Endothelial cell of umbilical vein (primary cell): ENCODE measurements around the gene PLEKHG4B. TPM values are rescaled to one million over a fixed set of nuclear protein-coding genes. Genes with fewer than 3 reads are reported as not detected.

Experiments
- BruUV-seq: library from RNA; stranded (reverse); fragments of 400-500 nt; replicated peaks from 2 replicates; lab custom pipeline; 2021; lab: Mats Ljungman, UMichigan
- CTCF ChIA-PET: fragments of 300-600, 350-600 bp; sonication (Branson Sonifier 250); formaldehyde crosslinking; loops from one replicate; lab custom pipeline; 2021; ENCODE audit warnings: antibody characterized with exemption, inconsistent platforms; lab: Charles Lee
- POLR2A ChIA-PET: fragments of 300-600, 350-600 bp; sonication (Branson Sonifier 250); formaldehyde crosslinking; loops from one replicate; lab custom pipeline; 2021; ENCODE audit warnings: antibody characterized with exemption, inconsistent platforms; lab: Charles Lee
- DNase-seq: peaks from one replicate; pipeline ENCODE4 v3.0.0-alpha.2; 2011; ENCODE audit warnings: low read depth, low spot score
- FAIRE-seq: peaks from 2 replicates; lab custom pipeline; 2011; peaks lifted over from hg19 to GRCh38; lab: Jason Lieb, UNC
- H2AFZ ChIP-seq: 2 replicates; pipeline ENCODE4 v1.6.0; 2012; ENCODE audit warnings: low read depth, low read length, control low read depth, inconsistent platforms
- H3K27ac ChIP-seq: 2 replicates; pipeline ENCODE4 v1.5.1; 2011; ENCODE audit warnings: low read depth, mild to moderate bottlenecking, control low read depth, low read length, moderate library complexity; ENCODE audit not compliant: insufficient read depth
- H3K27me3 ChIP-seq, 2 experiments: 2 replicates each; pipeline versions ENCODE4 v1.6.0 to v1.6.1; 2011; ENCODE audit warnings: low read length in 2 of 2, mixed read lengths in 1 of 2; ENCODE audit not compliant: control insufficient read depth in 2 of 2, insufficient read depth in 2 of 2
- H3K36me3 ChIP-seq, 2 experiments: 2 replicates in 1 of 2; 3 replicates in 1 of 2; pipeline ENCODE4 v1.5.1; 2011; ENCODE audit warnings: low read length in 2 of 2, mild to moderate bottlenecking in 1 of 2, moderate library complexity in 1 of 2; ENCODE audit not compliant: control insufficient read depth in 2 of 2, insufficient read depth in 2 of 2; ENCODE audit errors: extremely low read depth in 1 of 2
- H3K4me1 ChIP-seq: 3 replicates; pipeline ENCODE4 v1.5.1; 2011; ENCODE audit warnings: mild to moderate bottlenecking, low read length; ENCODE audit not compliant: control insufficient read depth, insufficient read depth; ENCODE audit errors: extremely low read depth
- H3K4me2 ChIP-seq: 2 replicates; pipeline ENCODE4 v1.6.1; 2011; ENCODE audit warnings: low read length, control low read depth, mixed read lengths; ENCODE audit not compliant: insufficient read depth
- H3K4me3 ChIP-seq, 3 experiments: fragments of 200-600 bp in 1 of 3; sonication (generic), shearing (Covaris generic) in 1 of 3; replicated peaks in 1 of 3; 2 replicates each; pipeline ENCODE4 v1.5.1; 2011 to 2016; ENCODE audit warnings: control low read depth in 3 of 3, low read length in 3 of 3, mild to moderate bottlenecking in 2 of 3, inconsistent platforms in 1 of 3, low read depth in 1 of 3, moderate library complexity in 1 of 3; ENCODE audit not compliant: insufficient read depth in 1 of 3
- H3K79me2 ChIP-seq: 2 replicates; pipeline ENCODE4 v1.6.0; 2012; ENCODE audit warnings: low read length, inconsistent platforms; ENCODE audit not compliant: control insufficient read depth, insufficient read depth
- H3K9ac ChIP-seq: replicated peaks from 2 replicates; pipeline ENCODE3; 2011; ENCODE audit warnings: low read length, control low read depth; ENCODE audit not compliant: insufficient read depth; ENCODE audit errors: extremely low read depth
- H3K9me1 ChIP-seq: replicated peaks from 3 replicates; pipeline ENCODE4 v1.6.0; 2011; ENCODE audit warnings: mild to moderate bottlenecking, low read length; ENCODE audit not compliant: control insufficient read depth, insufficient read depth; ENCODE audit errors: extremely low read depth
- H3K9me3 ChIP-seq: replicated peaks from 2 replicates; pipeline ENCODE4 v1.5.1; 2012; ENCODE audit warnings: low read length, inconsistent platforms; ENCODE audit not compliant: control insufficient read depth, insufficient read depth
- H4K20me1 ChIP-seq: replicated peaks from 2 replicates; pipeline ENCODE3; 2011; ENCODE audit warnings: mild to moderate bottlenecking, low read length; ENCODE audit not compliant: control insufficient read depth, insufficient read depth; ENCODE audit errors: extremely low read depth
- CTCF ChIP-seq, 2 donors: IDR thresholded peaks; 1 replicate in 1 of 2; 2 replicates in 1 of 2; pipeline ENCODE4 v1.5.1; 2011; ENCODE audit warnings: low read length in 2 of 2, mild to moderate bottlenecking in 2 of 2, moderate library complexity in 2 of 2, control low read depth in 1 of 2, inconsistent platforms in 1 of 2, low read depth in 1 of 2; ENCODE audit not compliant: insufficient read depth in 1 of 2; ENCODE audit errors: extremely low read depth in 1 of 2
- EZH2 ChIP-seq: IDR thresholded peaks from 2 replicates; pipeline ENCODE4 v1.6.1; 2012; ENCODE audit warnings: borderline replicate concordance, low read depth, mild to moderate bottlenecking, moderate library complexity, low read length, inconsistent platforms; ENCODE audit not compliant: severe bottlenecking
- FOS ChIP-seq: IDR thresholded peaks from 2 replicates; pipeline ENCODE4 v1.6.1; 2011; ENCODE audit warnings: mild to moderate bottlenecking, low read length, moderate library complexity, borderline replicate concordance; ENCODE audit not compliant: insufficient read depth
- GATA2 ChIP-seq: IDR thresholded peaks from 2 replicates; pipeline ENCODE4 v1.7.0; 2011; ENCODE audit warnings: low read depth, mild to moderate bottlenecking, moderate library complexity, mixed read lengths, low read length; ENCODE audit not compliant: insufficient read length, insufficient read depth
- JUN ChIP-seq: IDR thresholded peaks from 2 replicates; pipeline ENCODE4 v1.6.1; 2011; ENCODE audit warnings: borderline replicate concordance, low read depth; ENCODE audit not compliant: insufficient read length, insufficient read depth
- MAX ChIP-seq: IDR thresholded peaks from 2 replicates; pipeline ENCODE4 v1.6.1; 2011; ENCODE audit not compliant: insufficient read depth, insufficient read length
- MYC ChIP-seq: IDR thresholded peaks from one replicate; pipeline ENCODE4 v1.6.1; 2011; ENCODE audit warnings: mild to moderate bottlenecking, low read depth, low read length
- POLR2A ChIP-seq: IDR thresholded peaks from 2 replicates; pipeline ENCODE4 v1.6.1; 2012; ENCODE audit warnings: low read depth, mild to moderate bottlenecking, control low read depth, low read length
- POLR2AphosphoS5 ChIP-seq: IDR thresholded peaks from 2 replicates; pipeline ENCODE4 v1.6.1; 2012; ENCODE audit warnings: low read depth, mild to moderate bottlenecking, control low read depth, low read length, moderate library complexity; ENCODE audit not compliant: insufficient read depth
- dilution Hi-C: fragments of 300-500 bp; cut with MboI; formaldehyde crosslinking; loops from one replicate; pipeline ENCODE4 v1.15.0; 2019; ENCODE audit warnings: low sequenced_read_pairs; ENCODE audit not compliant: extremely low pct_ligation_motif_present
- intact Hi-C: fragments of 100-400 bp; cut with micrococcal nuclease; formaldehyde crosslinking; loops from one replicate; pipeline ENCODE4 v1.10.0; 2022
- polyA plus RNA-seq, 4 experiments: library from polyadenylated mRNA; depleted of rRNA in 3 of 4; stranded (reverse) in 3 of 4; unstranded in 1 of 4; fragments of >200 nt; gene quantifications; 2 replicates each; pipeline versions ENCODE4 v1.2.1 to v1.2.3, GENCODE V29; 2011 to 2012; ENCODE audit warnings: missing spikeins in 1 of 4
- total RNA-seq: library from RNA; stranded (reverse); gene quantifications from 2 replicates; pipeline ENCODE4 v1.2.3, GENCODE V29; 2021

The PLEKHG4B gene
- total and polyA plus RNA-seq, 2 donors (not counting 3 experiments of a cell fraction or from before 2014, with no cell fraction given): not detected

- Histone ChIP-seq H3K9me1 (no peaks in the 10 kb centered on the region), H4K20me1 (no peaks in the 10 kb centered on the region), H3K9ac (no peak overlapping the region), H3K27me3 (peaks cover 2 to 11% of the 10 kb centered on the region in 2 experiments), H3K27ac (no peak overlapping the region), H3K4me1 (no peaks in the 10 kb centered on the region), H3K36me3 (no peaks in the 10 kb centered on the region), H3K9me3 (no peaks in the 10 kb centered on the region), H3K79me2 (no peaks in the 10 kb centered on the region), H3K4me2 (peak overlapping the region; percentile 8), H2AFZ (no peak overlapping the region), H3K4me3 (peak overlapping the region in 1 of 3 experiments; percentile 33)
- intact Hi-C loops: no loop called here
- dilution Hi-C loops: no loop called here
- no peak for DNase-seq
- ChIA-PET POLR2A (no interaction called here), CTCF (no interaction called here)
- TF ChIP-seq JUN: no peak
- no peak for TF ChIP-seq FOS
- TF ChIP-seq CTCF (IDR thresholded peaks at IDR 0.05; ENCODE audit: extremely low read depth in 1 of 2, insufficient read depth in 1 of 2, low read depth in 1 of 2, low read length in 2 of 2): no peak
- no peak for TF ChIP-seq EZH2
- no peak for TF ChIP-seq POLR2A
- no peak for TF ChIP-seq POLR2AphosphoS5
- TF ChIP-seq GATA2: no peak
- TF ChIP-seq MAX: no peak
- no peak for TF ChIP-seq MYC
- BruUV-seq: no TSS peak
- FAIRE-seq: no peak
Observed at GRCh38 chr5:53381-54174, 38.4 kb upstream of the PLEKHG4B start.
